GM23338 (cell line): ENCODE results near the gene TPH1. TPM values are rescaled to one million over a fixed set of nuclear protein-coding genes. Genes with fewer than 3 reads are reported as not detected.
A peak's percentile ranks its signal among the peaks of the same experiment; 100 is the strongest.

Experiments
- ATAC-seq: fragments of 200-7000 bp; cut with Tn5 transposase; 3 replicates; pipeline ENCODE4 v1.9.1; 2020
- DNase-seq: peaks from one replicate; pipeline ENCODE4 v3.0.0-alpha.2; 2015; ENCODE audit warnings: low spot score
- H2AFZ ChIP-seq: fragments of 200-600 bp; sonication (generic); 2 replicates; pipeline ENCODE4 v1.8.0; 2016; ENCODE audit warnings: antibody characterized with exemption, mild to moderate bottlenecking, moderate library complexity
- H3F3A ChIP-seq: fragments of 200-600 bp; sonication (generic); replicated peaks from 2 replicates; pipeline ENCODE4 v1.8.0; 2017; ENCODE audit warnings: antibody characterized with exemption, mixed run types, low read depth
- H3K27ac ChIP-seq: fragments of 200-600 bp; sonication (generic); 2 replicates; pipeline ENCODE4 v1.6.1; 2016; ENCODE audit warnings: low read depth
- H3K27me3 ChIP-seq: fragments of 200-600 bp; sonication (generic); 2 replicates; pipeline ENCODE4 v1.8.0; 2016; ENCODE audit warnings: mild to moderate bottlenecking, mixed run types, moderate library complexity; ENCODE audit not compliant: insufficient read depth
- H3K36me3 ChIP-seq: fragments of 200-600 bp; sonication (generic); 2 replicates; pipeline ENCODE4 v1.8.0; 2016; ENCODE audit warnings: mild to moderate bottlenecking; ENCODE audit not compliant: insufficient read depth
- H3K4me1 ChIP-seq: fragments of 200-600 bp; sonication (generic); 2 replicates; pipeline ENCODE4 v1.8.0; 2016; ENCODE audit warnings: mild to moderate bottlenecking, moderate library complexity; ENCODE audit not compliant: insufficient read depth
- H3K4me2 ChIP-seq: fragments of 200-600 bp; sonication (generic); 2 replicates; pipeline ENCODE4 v1.7.1; 2017; ENCODE audit warnings: mixed run types
- H3K4me3 ChIP-seq: fragments of 200-600 bp; sonication (generic); 2 replicates; pipeline ENCODE4 v1.6.1; 2016; ENCODE audit warnings: mixed run types
- H3K79me2 ChIP-seq: fragments of 200-600 bp; sonication (generic); replicated peaks from 2 replicates; pipeline ENCODE4 v1.8.0; 2017; ENCODE audit warnings: mild to moderate bottlenecking; ENCODE audit not compliant: insufficient read depth
- H3K9me2 ChIP-seq: fragments of 200-600 bp; sonication (generic); 2 replicates; pipeline ENCODE4 v1.8.0; 2017; ENCODE audit not compliant: insufficient read depth
- H4K20me1 ChIP-seq: fragments of 200-600 bp; sonication (generic); replicated peaks from 2 replicates; pipeline ENCODE4 v1.8.0; 2017; ENCODE audit warnings: mild to moderate bottlenecking; ENCODE audit not compliant: insufficient read depth
- H3K27ac Mint-ChIP-seq: 2 replicates; pipeline ENCODE4 v1.8.0; 2020; ENCODE audit warnings: inconsistent platforms, mild to moderate bottlenecking, moderate library complexity, mixed read lengths
- H3K27me3 Mint-ChIP-seq: 3 replicates; pipeline ENCODE4 v1.8.0; 2022; ENCODE audit warnings: low read depth, mild to moderate bottlenecking, moderate library complexity, mixed read lengths, inconsistent platforms; ENCODE audit not compliant: insufficient read depth, poor library complexity
- H3K36me3 Mint-ChIP-seq: 3 replicates; pipeline ENCODE4 v1.8.0; 2021; ENCODE audit warnings: low read depth, mild to moderate bottlenecking, inconsistent platforms, moderate library complexity, mixed read lengths
- H3K4me1 Mint-ChIP-seq: 3 replicates; pipeline ENCODE4 v1.8.0; 2020; ENCODE audit warnings: mild to moderate bottlenecking, inconsistent platforms, mixed read lengths
- H3K4me3 Mint-ChIP-seq: 3 replicates; pipeline ENCODE4 v1.8.0; 2021; ENCODE audit warnings: moderate library complexity, mild to moderate bottlenecking, inconsistent platforms, mixed read lengths
- H3K9me3 Mint-ChIP-seq: 3 replicates; pipeline ENCODE4 v1.8.0; 2020; ENCODE audit warnings: moderate library complexity, mild to moderate bottlenecking, inconsistent platforms, mixed read lengths
- CTCF ChIP-seq, 2 experiments: fragments of 200-600 bp in 1 of 2; sonication (generic) in 1 of 2; conservative IDR thresholded peaks; 2 replicates each; pipeline versions ENCODE4 v1.5.1 to v1.6.1; 2016 to 2017; ENCODE audit warnings: antibody characterized with exemption in 2 of 2, low read depth in 2 of 2, mild to moderate bottlenecking in 2 of 2, moderate library complexity in 1 of 2
- ETS1 ChIP-seq: IDR thresholded peaks from 2 replicates; pipeline ENCODE4 v1.6.1; 2016; ENCODE audit warnings: antibody characterized with exemption
- EZH2 ChIP-seq: fragments of 200-600 bp; sonication (generic); IDR thresholded peaks from one replicate; pipeline ENCODE4 v1.8.0; 2017; ENCODE audit warnings: antibody characterized with exemption, mild to moderate bottlenecking, low read depth; ENCODE audit not compliant: unreplicated experiment
- JUNB ChIP-seq: IDR thresholded peaks from one replicate; pipeline ENCODE4 v1.6.1; 2016; ENCODE audit warnings: antibody characterized with exemption; ENCODE audit not compliant: unreplicated experiment
- REST ChIP-seq: IDR thresholded peaks from one replicate; pipeline ENCODE4 v1.6.1; 2018; ENCODE audit warnings: antibody characterized with exemption; ENCODE audit not compliant: unreplicated experiment
- STAT1 ChIP-seq: IDR thresholded peaks from one replicate; pipeline ENCODE4 v1.6.1; 2016; ENCODE audit warnings: antibody characterized with exemption; ENCODE audit not compliant: unreplicated experiment
- ZNF114 ChIP-seq: fragments of 250-450 bp; sonication (Bioruptor Pico); IDR thresholded peaks from 2 replicates; pipeline ENCODE4 v1.5.0; 2020; ENCODE audit warnings: mild to moderate bottlenecking, moderate library complexity
- ZNF462 ChIP-seq: fragments of 250-450 bp; sonication (Bioruptor Pico); IDR thresholded peaks from 2 replicates; pipeline ENCODE4 v1.5.0; 2020; ENCODE audit warnings: mild to moderate bottlenecking, moderate library complexity
- polyA plus RNA-seq: library from polyadenylated mRNA; unstranded; fragments of >200 nt; fragmentation: Nextera tagmentation; extraction: Ambion mirVana; gene quantifications from 2 replicates; pipeline ENCODE4 v1.2.1, GENCODE V29; 2016
- total RNA-seq: library from RNA; depleted of rRNA; stranded (reverse); fragments of >200 nt; shearing (Covaris generic); gene quantifications from 2 replicates; pipeline ENCODE4 v1.2.3, GENCODE V29; 2014

TPH1 gene
- total and polyA plus RNA-seq, 2 experiments from 2014 or later: 0.07 to 0.13 TPM

DNA sequence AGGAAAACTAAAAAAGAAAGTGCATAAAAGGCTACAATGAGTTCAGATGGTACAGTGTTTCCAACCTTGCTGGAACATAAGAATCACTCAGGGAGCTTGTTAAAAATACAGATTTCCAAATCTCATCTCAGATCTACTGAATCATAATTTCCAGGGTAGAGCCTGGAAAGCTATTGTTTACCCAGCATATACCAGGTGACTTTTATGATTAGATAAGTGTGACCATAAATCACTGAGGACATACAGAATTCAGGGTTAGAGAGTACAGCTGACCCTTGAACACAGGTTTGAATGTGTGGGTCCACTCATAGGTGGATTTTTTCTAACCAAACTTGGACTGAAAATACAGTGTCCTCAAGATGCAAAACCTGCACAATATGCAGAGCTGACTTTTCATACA lies 47.9 kb upstream of the TPH1 start (continued):
- TF ChIP-seq REST: no peak
- TF ChIP-seq ETS1: no peak

GRCh38 chr11:18091731-18092130 lies 45.7 kb upstream of the TPH1 start:
- H3F3A ChIP-seq: no peaks in the 10 kb centered on the region
- H3K36me3 Mint-ChIP-seq: peaks cover 72% of the 10 kb centered on the region
- H3K79me2 ChIP-seq: peaks cover 11% of the 10 kb centered on the region
- H3K27me3 ChIP-seq: no peaks in the 10 kb centered on the region
- H3K27ac ChIP-seq: no peak overlapping the region
- H3K9me3 Mint-ChIP-seq: no peaks in the 10 kb centered on the region
- no peak overlapping the region for H3K4me3 ChIP-seq
- H3K27me3 Mint-ChIP-seq: no peaks in the 10 kb centered on the region
- no peak for TF ChIP-seq CTCF (conservative IDR thresholded peaks at IDR 0.05; ENCODE audit: low read depth in 2 of 2)
- TF ChIP-seq EZH2: no peak
- no peak for TF ChIP-seq STAT1
- no peak for TF ChIP-seq ZNF114
- TF ChIP-seq ZNF462 (CRISPR knock-in tag): no peak
- no peak for TF ChIP-seq JUNB
- DNase-seq (no peak), ATAC-seq (no peak)
- H3K36me3 ChIP-seq: peaks cover 38% of the 10 kb centered on the region
- no peaks in the 10 kb centered on the region for H3K4me1 ChIP-seq
- H3K4me1 Mint-ChIP-seq: no peaks in the 10 kb centered on the region
- H3K27ac Mint-ChIP-seq: peak overlapping the region; percentile 57; the same call in 1 of the 2 replicates
- 0 out of 2 replicates have a peak, but pooled peaks cover 16% of the 10 kb centered on the region for H4K20me1 ChIP-seq
- H3K4me2 ChIP-seq: no peak overlapping the region
- H3K9me2 ChIP-seq: no peaks in the 10 kb centered on the region
- no peak overlapping the region for H3K4me3 Mint-ChIP-seq
- no peak overlapping the region for H2AFZ ChIP-seq
